NCI-H510A (cell line): ENCODE measurements around the gene GUCA1A.
A peak's percentile ranks its signal among the peaks of the same experiment; 100 is the strongest.
"Not testable (repeated sequence)": the region's sequence is repeated elsewhere in the genome, so short reads cannot be mapped to it uniquely, and the experiment has no call there.

Source experiments
- DNase-seq: peaks from one replicate; lab custom pipeline; 2025; lab: John Stamatoyannopoulos, UW

The GUCA1A gene

DNA sequence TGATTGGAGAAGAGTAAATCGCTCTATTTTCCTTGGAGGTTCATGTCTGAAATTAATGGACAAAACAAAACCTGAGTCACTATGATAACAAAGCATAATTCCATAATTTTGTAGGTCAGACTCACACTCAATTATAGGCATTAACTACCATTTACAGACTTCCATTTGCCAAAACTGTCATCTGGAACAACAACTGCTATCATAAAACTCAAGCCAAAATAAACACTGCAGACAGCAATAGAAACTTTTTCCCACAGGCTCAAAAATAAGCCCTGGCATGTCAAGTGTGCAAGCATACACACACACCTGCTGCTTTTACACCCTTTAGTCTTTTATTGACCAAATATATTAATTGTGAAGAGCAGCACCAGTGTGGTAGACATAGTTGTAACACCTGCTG lies 37.4 kb downstream of the GUCA1A start:
- DNase-seq: peak; percentile 18

- DNase-seq: no peak
These were observed 38.6 kb downstream of the GUCA1A start for GRCh38 chr6:42211726-42212125.

- DNase-seq: no peak
These were observed 39.3 kb downstream of the GUCA1A start for GRCh38 chr6:42212442-42212841.

GRCh38 chr6:42216495-42216894 lies 43.3 kb downstream of the GUCA1A start:
- DNase-seq: not testable (repeated sequence)

DNA sequence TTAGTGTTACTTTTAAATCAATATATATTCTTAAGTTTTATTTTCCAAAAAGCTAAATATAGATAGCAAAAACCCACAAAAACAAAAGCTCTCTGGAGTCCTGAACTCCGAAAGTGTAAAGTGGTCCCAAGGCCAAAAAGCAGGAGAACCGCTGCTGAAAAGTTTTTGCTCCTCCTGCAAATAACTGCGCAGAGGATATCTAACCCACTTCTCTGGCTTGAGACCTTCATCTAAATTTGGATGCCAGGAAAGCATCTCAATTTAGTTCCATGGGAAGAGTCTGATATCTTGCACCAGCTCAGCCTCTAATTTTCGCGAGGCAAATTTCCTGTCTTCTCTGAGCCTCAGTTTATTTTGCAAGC lies 44.0 kb downstream of the GUCA1A start:
- DNase-seq: no peak

- peak; percentile 97 for DNase-seq
These were observed 44.6 kb downstream of the GUCA1A start, which contains the start of gene MRPS10 for GRCh38 chr6:42217519-42218367. Gene MRPS10 (minus strand): TSS chr6:42217861. CDS start chr6:42217849, 12 bp downstream.

DNA sequence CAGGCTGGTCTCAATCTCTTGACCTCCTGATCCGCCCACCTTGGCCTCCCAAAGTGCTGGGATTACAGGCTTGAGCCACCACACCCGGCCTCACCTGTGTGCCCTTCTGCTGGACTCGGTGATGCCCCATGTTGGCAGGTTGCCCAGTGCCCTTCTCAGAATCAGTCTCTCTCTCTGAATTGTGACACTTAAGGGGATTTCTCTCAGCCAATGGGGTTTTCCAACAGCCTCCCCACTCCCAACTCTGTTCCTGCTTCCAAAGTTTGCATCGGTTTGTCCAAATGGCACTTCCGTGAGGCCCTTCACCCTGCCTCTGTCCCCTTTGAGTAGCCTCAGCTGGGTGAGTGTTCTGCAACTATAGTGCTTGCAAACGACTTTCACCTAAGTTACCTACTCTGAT lies 47.6 kb downstream of the GUCA1A start:
- no peak for DNase-seq

GRCh38 chr6:42221546-42221945 lies 48.4 kb downstream of the GUCA1A start:
- no peak for DNase-seq

DNA sequence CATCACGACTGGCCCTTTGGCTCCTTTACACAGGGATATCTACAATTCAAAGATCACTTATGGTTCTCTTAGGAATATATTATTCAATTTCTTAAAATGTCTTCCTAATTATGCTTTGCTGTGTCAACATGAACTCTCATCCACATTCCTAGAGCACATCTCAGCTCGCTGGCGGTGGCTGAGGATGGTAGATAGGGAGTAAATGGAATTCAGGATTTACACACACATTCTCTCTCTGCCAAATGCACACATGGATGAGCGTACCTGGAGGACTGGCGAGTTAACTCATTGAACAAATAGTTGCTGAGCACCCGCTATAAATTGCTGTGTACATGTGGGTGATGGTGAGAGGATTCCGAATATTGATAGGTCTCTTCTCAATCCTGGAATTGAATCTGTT lies 49.3 kb downstream of the GUCA1A start:
- DNase-seq: no peak

- no peak for DNase-seq
These were observed 51.3 kb downstream of the GUCA1A start for GRCh38 chr6:42224222-42225028.

- DNase-seq: no peak
These were observed 51.8 kb downstream of the GUCA1A start for GRCh38 chr6:42225029-42225339.

DNA sequence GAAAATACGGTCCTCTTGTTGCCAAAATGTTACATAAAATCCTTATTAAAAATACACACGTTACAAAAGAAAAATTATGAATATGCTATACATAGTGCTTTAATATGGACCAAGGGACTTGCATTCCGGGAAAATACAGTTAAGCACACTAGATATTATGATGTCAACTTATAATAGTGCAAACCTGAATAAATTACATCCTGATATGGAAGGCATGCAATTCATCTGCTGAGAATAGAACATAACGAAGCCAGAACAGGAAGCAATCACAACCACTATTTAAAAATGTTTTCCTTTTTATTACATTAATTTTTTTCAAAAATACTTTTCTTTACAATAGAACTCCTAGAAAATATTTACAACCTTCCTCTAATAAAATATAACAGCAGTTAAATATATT lies 52.3 kb downstream of the GUCA1A start:
- no peak for DNase-seq

- no peak for DNase-seq
These were observed 53.0 kb downstream of the GUCA1A start for GRCh38 chr6:42226161-42226611.

DNA sequence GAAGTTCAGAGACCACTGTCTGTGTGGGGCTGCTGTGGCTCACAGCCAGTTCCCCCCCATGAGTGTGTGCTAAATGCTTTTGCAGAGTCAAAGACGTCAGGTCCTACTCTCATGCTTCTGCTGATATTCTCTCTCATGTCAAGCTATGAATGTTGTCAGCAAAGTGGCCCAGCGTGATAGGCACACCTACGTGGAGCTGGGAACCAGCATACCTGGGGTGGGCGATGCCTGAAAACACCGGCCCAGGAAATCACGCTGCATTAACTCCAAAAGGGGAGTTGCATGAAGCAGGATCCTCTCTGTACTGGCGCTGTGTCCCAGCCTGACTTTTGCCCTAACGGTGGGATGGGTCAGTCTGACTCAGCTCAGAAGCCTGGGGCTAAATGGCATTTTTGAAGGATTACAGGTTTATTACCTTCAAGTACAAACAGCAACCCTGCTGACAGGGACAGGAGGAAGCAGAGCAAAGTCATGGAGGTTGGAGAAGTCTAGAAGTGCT lies 53.5 kb downstream of the GUCA1A start:
- no peak for DNase-seq

DNA sequence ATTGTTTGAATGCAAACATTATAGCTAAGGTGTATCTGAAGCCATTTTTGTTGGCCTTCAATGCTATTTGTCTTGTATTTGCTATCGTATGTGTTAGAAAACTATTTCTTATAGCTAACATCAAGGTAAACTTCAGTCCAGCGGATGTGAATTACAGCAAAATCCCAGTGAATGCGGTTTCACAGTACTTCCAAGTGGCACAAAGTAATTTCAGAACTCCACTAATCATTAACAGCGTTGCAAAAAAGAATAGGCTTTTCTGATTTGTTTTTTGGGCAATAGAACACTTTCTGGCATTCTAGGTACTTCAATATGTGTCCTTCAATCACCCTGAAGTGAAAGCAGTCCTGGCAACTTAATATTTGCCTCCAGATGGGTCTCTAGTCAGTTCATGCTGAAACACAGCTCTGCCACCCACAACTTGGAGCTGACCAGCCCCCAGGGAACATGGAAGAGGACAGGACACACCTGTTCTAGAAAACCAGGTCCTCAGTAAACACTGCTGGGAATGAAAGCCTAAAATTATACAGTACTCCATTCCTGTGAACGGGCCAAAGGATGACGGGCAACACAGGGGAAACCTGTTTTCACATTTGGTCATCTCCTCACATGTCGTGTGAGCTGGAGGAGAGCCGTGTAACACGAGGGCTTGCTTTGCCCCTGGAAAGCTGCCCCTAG lies 54.1 kb downstream of the GUCA1A start:
- no peak for DNase-seq

- no peak for DNase-seq
These were observed 55.1 kb downstream of the GUCA1A start for GRCh38 chr6:42228305-42228704.
